NOMO-1 treated with dmso at 0.1 percent for 144 hours (cell line): ENCODE results near the gene TRPC4.

Experiments used
- DNase-seq: peaks from one replicate; lab custom pipeline; 2025; ENCODE audit not compliant: unreplicated experiment; lab: John Stamatoyannopoulos, UW

The TRPC4 gene

GRCh38 chr13:37869756-37870488 lies at the start of gene TRPC4:
TSS of gene TRPC4 (minus strand) at chr13:37869772. CDS start at chr13:37783333, 86,439 bp downstream.
- no peak for DNase-seq

- DNase-seq: no peak
Observed at GRCh38 chr13:37918751-37919150, 49.2 kb upstream of the TRPC4 start.

DNA sequence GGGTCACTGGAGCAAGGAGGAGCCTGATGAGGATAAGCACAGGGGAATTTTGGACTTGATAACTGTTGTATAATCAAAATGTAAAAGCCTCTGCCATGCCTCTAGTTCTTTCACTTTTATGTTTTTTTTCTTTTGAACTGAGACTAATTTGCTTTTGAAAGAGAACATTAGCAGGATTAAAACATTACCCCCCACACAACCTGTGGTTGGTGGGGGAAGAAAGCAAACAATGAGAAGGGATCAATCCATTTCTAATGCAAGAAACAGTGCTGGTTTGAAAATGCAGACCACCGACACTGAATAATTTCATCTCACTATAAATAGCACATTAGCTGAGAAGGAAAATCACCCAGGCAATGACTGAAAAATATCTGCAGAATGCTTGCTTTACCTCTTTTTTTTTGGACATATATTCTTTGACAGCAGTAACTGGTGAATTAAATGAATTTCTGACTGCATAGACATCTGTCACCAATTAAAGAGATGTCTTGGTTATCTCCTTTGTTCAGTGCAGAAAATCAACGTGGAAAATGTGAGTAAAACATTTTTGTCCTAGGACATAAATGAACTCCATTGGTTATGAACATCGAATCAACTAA lies 48.6 kb upstream of the TRPC4 start:
- no peak for DNase-seq

DNA sequence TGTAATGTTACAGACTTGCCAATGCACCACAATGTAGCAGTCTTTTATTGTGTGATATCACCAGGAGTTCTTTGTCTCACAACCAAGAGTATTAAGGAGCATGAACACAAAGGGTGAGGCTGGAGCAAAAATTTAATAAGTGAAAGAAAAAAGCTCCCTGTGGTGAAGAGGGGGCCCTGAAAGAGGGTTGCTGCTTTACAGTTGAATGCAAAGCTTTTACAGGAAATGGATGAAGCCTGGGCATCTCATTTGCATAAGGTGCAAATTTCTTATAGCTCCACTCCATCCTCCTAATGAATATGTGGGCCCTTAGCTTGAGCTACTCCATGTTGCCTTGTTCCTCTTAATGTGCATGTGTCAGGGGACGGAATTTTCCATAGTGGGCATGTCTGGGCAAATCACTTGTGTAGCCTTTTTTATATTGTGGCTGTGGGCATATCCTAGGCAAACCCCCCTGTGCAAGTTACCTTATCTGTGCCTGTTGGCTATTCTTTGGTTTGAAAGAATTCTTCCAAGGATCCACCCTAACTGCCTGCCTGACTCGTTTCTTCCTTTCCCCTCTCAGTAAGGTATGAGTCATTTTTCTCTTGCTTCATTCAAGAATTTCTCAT lies 45.3 kb upstream of the TRPC4 start:
- no peak for DNase-seq

- no peak for DNase-seq
Observed at GRCh38 chr13:37910790-37911189, 41.2 kb upstream of the TRPC4 start.

DNA sequence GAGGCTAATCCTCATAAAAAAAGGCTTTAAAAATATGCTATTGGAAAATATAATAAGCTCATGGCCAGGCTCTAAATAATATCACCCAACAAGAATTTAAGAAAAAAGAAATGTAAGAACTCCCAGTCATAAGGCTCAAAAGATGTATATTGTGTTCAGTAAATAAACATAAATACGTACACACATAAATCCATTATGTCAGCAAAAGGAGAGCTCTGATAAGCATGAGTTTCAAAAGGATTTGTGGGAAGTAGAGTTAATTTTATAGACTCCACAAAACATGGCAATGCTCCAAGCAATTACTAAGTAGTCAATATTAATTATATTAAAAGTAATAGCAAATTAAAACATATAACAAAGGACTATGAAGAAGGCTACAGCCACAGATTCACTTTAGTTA lies 37.3 kb upstream of the TRPC4 start:
- no peak for DNase-seq

- DNase-seq: no peak
Observed at GRCh38 chr13:37905736-37906135, 36.2 kb upstream of the TRPC4 start.

DNA sequence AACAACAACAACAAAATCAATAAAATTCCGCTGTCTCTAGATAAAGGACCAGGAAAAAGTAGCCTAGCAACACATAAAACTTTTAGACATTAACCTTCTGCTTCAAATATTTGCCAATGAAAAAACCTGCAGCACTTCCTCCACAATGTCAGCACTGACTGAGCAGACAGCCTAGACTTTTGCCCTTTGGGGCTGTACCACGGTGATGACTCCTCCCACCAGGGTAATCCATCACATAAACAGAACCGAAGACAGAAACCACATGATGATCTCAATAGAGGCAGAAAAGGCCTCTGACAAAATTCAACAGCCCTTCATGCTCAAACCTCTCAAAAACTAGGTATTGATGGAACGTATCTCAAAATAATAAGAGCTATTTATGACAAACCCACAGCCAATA lies 30.2 kb upstream of the TRPC4 start:
- DNase-seq: no peak

GRCh38 chr13:37893321-37893720 lies 23.7 kb upstream of the TRPC4 start:
- DNase-seq: no peak

DNA sequence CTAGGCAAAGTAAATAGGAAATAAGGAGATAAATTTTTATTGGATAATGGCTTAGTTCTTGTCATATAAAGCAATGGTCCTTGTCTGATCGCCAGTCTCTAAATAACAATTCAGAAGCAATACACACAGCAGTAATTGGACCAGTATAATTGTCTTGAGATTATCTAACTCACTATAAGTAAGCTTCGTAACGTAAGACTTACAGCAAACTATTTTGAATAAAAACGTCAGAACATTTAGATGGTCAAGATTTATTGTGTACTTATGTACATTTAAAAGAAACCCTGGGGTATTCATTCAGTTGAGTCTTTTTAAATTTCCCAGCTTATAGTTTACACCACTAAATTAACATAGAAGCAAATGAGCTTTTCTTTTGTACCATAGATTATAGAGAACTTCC lies 20.2 kb upstream of the TRPC4 start:
- no peak for DNase-seq

GRCh38 chr13:37889102-37889501 lies 19.5 kb upstream of the TRPC4 start:
- DNase-seq: no peak

GRCh38 chr13:37886879-37887278 lies 17.3 kb upstream of the TRPC4 start:
- DNase-seq: no peak

DNA sequence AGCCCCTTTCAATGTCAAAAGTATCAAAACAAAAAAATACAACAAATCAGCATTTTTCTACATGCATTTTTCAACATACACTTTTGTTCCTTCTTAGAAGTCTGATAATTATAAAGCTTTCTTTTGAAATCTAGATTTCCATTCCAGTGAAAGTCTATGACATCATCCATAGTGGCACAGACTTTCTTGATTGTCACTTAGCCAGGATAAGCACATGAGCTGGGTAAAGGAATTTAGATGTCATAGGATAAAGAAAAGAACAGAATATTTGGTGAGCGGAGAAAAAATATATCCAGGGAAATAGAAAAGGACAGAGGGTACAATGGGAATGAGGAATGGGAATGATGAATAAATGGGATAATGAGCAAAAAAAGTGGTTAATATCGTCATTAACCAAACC lies 15.1 kb upstream of the TRPC4 start:
- no peak for DNase-seq

GRCh38 chr13:37884026-37884425 lies 14.5 kb upstream of the TRPC4 start:
- no peak for DNase-seq

GRCh38 chr13:37878921-37879320 lies 9.3 kb upstream of the TRPC4 start:
- DNase-seq: no peak

- no peak for DNase-seq
Observed at GRCh38 chr13:37878496-37878895, 8.9 kb upstream of the TRPC4 start.

DNA sequence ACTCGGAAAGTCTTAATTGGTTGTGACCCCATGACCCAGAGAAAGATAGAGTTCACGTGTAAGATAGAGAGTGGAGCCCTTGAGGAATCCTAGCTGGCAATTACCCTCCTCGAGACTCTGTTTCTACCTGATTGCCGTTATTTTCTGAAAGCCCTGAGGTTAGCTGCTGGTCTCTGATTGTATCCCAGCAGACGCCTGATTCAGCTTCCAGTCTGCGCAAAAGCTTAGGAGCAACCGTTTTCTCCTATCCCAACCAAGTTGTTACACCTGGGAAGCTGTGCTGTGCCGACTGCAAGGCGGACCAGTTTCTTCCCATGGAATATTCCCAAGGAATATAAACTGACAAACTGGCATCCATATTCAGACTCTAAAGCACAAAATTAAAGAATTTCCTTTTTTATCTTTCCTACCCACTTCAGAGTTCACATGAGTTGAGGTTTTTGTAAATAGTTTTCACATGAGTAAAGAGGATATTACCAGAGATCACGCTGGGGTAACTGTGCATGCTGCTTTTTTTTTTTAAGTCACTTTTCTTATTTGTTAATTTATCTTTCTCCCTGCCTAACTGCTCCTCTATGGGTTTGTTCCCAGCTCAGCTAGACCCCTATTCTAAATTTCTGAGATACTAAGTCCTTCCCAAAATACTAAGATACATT lies 1.5 kb upstream of the TRPC4 start:
- DNase-seq: no peak

GRCh38 chr13:37870489-37870845 lies 895 bp upstream of the TRPC4 start:
- DNase-seq: no peak

- DNase-seq: no peak
Observed at GRCh38 chr13:37869506-37869755, 141 bp downstream of the TRPC4 start.

DNA sequence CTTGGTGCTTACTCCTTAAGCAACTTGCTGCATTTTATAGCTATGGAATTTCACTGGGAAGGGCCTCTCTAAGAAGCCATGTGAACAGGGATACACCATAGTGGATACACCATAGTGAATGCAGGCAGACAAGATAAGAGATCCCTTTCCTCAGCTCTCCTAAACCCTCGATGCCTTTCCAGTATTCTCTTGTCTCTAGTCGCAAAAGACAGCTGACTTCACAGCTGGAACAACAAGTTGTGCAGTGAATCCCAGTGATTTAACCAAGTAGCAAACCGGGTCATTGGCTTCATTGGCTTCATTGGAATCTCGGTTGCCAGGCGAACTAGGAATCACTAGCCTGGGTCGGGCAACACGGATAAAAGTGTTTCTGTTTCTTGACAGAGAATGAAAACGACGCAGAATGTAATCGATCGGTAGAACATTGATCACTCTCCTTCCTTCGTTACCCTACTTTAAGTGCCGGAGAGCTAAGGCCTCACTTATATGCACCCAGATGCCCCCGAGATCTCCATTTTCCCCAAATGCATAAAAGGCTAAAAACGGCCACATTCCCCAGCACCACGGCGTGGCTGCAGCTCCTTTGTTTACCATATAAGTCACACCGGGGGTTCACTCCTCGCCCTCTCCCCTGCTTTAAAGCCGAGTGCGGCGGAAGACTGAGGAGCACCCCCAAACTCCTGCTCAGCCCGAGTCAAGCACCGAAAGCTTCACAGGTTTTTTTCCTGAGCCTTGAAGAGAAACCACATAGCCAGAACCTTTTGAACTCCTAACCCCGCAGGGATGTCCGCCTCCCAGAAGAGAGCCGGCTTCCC lies 674 bp downstream of the TRPC4 start:
- DNase-seq: no peak

- no peak for DNase-seq
Observed at GRCh38 chr13:37863708-37864107, 5.9 kb downstream of the TRPC4 start.

DNA sequence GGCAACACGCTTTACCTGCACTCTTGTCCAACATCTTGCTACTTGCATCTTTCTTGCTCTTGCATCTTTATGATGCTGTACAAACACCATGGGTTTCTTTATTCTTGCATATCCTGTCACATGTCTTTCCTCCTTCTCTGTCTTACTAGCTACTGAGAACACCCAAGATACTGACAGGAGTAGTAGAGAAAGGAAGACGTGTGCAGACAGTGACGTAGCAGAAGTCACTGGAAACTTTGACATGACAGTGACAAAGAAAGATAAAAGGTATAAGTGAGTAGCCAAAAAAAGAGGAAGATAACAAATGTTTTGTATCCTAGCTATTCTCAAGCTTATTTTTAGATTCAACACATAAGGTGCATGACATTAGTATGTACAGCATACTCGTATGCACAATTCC lies 34.2 kb downstream of the TRPC4 start:
- DNase-seq: no peak
